Middle frontal gyrus (tissue), 1 donor: ENCODE data around the gene GLIPR1L2.

ENCODE experiments used
- DNase-seq: peaks from one replicate; pipeline ENCODE4 v3.0.0-alpha.2; 2015; ENCODE audit warnings: low spot score; ENCODE audit errors: extremely low spot score

GLIPR1L2 gene

DNA sequence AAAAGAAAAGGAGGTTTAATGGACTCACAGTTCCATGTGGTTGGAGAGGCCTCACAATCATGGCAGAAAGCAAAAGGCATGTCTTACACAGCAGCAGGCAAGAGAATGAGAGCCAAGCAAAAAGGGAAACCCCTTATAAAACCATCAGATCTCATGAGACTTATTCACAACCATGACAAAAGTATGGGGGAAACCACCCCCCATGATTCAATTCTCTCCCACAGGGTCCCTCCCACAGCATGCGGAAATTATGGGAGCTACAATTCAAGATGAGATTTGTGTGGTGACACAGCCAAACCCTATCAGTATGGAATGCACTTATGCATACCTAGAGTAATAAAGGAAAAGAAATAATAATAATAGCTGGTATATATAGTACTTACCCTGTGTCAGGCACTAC lies 85.2 kb downstream of the GLIPR1L2 start:
- no peak for DNase-seq

- no peak for DNase-seq
These were observed 86.2 kb downstream of the GLIPR1L2 start for GRCh38 chr12:75477137-75477536.

DNA sequence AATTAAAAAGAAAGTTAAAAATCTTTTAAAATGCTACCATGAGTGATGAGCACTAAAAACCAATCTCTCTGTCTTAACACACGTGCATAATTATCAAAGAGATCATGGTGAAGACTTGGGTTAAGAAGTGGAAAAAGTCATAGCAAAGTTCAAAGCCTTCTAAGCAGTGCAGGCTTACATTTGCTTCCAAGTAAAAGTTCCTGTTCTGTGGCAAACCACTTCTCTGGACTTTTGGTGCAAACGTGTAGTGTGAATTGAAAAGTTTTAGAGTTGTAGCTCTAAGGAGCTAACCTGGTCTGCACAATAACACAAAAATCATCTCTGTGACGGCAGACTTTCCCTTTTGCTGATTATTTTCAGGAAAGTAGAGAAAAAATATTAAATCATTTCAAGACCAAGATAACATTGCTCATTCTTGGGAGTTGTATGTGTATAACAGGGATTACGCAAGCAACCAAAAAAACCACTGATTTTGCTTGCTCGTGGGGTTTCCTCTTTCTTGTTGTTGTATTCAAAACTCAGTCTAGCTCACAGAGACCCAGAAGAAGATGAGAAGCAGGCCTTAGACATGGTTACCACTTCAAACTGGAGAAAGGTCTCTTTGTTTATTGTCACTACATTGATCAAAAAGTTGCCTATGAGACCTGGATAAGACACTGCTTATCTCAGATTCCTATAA lies 87.4 kb downstream of the GLIPR1L2 start:
- no peak for DNase-seq

DNA sequence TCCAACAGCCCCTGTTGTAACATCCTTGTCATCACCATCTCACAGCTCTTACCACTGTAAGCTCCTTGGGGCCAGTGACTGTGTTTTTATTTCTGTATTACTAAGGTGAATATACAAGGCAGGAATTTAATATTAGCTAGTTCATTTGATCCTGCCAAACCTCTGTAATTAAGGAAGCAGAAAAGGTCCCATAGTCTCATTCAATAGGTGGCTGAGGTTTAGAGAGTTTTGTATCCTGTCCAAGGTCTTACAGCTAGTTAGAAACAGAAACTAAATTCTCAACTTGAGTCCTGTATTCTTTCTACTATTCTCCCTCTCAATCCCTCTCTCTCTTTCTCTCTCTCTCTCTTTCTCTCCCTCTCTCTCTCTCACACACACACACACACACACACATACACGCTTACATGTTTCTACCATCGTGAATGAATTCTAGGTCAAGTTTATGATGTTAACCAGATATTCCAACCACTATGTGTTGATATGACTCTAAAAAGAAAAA lies 89.1 kb downstream of the GLIPR1L2 start:
- no peak for DNase-seq

GRCh38 chr12:75480469-75480949 lies 89.6 kb downstream of the GLIPR1L2 start, which contains the start of gene GLIPR1:
Gene GLIPR1 (plus strand): TSS chr12:75480755. CDS start chr12:75480881, 126 bp downstream.
- peak; percentile 50 for DNase-seq

DNA sequence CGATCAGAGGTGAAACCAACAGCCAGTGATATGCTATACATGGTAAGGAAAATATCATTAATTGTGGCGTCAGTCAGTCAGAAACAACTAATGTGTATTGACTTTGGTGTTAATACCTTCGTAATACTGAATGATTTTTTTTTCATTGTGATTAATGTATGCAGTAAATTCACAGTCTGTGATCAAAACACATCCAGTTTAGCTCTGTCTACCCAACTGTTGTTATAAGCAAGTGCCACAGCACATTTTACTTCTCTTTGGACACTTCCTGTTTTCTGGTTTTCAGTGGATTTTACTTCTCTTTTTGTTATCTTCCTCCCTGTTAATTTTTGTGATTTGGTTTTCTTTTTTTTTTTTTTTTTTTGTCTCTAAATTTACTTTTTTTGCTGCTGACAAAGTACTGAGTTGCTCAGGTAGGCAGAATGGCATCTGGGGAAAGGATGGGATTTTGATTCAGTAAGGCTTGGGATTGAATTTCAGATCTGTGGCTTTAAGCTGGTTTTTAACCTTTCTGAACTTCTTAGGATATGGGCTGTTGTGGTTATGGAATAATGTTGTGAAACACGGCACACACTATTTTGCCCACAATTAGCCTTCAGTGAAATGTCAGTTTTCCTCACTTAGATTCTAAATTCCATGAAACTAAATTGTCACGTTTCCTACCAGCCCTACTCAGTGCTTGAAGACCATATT lies 90.3 kb downstream of the GLIPR1L2 start:
- no peak for DNase-seq

DNA sequence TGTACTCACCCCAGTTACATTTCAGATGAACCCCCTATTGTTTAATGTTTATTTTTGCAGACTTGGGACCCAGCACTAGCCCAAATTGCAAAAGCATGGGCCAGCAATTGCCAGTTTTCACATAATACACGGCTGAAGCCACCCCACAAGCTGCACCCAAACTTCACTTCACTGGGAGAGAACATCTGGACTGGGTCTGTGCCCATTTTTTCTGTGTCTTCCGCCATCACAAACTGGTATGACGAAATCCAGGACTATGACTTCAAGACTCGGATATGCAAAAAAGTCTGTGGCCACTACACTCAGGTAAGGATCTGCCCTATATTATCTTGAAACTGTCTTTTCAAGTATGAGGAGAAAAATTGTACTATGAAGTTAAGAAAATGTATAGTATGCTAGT lies 90.9 kb downstream of the GLIPR1L2 start:
- no peak for DNase-seq
